ENCODE results near the gene PCK2.

PCK2 gene

DNA sequence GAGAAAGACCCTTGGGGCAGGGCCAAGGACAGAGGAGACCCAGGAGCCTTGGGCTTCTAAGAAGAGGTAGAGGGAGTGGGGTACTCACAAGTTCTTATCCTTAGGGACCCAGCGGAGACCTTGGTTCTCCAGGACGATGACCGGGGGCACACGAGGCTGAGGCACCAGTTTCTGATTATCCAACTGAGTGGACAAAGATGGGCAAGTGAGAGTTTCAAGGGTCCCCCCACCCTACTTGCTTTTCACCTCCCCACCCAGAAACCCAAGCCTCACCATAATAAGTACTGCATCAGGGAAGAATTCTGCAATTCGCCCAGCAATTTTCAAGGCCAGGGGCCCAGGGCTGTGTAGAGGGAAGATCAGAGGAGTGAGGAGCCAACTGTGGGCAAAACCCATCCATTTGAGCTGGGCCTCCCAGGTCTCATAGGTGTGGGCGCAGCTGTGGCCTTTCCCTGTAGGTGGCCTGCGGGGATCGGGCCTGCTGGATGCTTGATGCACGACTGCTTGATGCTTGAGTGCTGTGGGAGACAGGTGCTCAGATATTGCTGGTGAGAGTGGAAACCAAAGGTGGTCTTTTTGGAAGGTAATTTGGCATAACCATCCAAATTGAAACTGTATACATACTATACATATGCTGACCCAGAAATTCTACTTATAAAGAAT lies 45.3 kb downstream of the PCK2 start:
- no peak for ATAC-seq (replicated peaks)
- peaks cover 48% of the 10 kb centered on the region for H3K36me3 Mint-ChIP-seq (ENCODE audit: insufficient read depth)
- peak overlapping the region; percentile 78 to 80 for H3K4me3 Mint-ChIP-seq
- no peaks in the 10 kb centered on the region for H3K9me3 Mint-ChIP-seq
- no peaks in the 10 kb centered on the region for H3K27me3 Mint-ChIP-seq
- no peak for DNase-seq
- peak overlapping the region in 1 of 2 donors; percentile 69 for H3K27ac Mint-ChIP-seq
- H3K4me1 Mint-ChIP-seq (ENCODE audit: low read depth in 2 of 2) = peaks cover 41 to 49% of the 10 kb centered on the region in 2 donors

DNA sequence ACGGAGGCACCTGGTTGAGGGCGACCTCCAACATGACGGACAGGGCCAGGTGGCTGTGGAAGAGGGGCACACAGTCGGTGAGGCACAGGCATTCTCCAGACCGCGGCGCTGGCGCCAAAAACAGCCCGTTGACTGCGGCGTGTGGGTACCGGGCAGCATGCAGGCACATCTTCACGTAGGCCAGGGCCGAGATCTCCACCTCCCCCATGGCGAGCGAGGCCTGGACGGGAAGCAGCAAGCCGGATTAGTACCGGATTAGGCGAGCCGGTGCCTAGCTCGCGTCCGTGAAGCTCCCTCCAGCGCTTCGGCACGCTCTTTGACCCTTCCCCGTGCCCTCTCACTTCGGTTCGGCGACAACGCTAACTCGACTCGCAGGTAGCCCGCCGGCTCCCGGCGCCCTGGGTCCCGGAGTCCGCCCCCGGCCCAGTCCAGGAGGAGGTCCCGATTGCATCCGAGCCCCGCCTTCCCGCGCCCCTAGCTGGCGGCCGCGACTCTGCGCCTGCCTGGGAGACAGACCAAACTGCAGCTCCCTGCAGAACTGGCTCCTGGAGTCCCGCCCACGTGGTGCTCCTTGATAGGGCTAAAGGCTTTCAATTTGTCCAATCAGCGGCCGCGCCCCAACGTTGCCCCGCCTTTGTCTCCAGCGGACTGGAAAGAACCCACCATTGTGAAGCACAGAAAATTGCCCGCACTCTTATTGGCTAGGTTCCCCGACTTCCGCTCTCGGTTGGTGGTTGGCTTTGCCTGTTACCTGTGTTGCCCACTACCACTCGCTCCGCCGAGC lies 47.2 kb downstream of the PCK2 start, which contains the start of gene EMC9:
Gene EMC9, minus strand, starts transcription at position 495 of the 784 bp plus-strand sequence. Its CDS starts 287 bp downstream, at position 208.
- Mint-ChIP-seq H3K4me1 (ENCODE audit: low read depth in 2 of 2) (peaks cover 47 to 53% of the 10 kb centered on the region in 2 donors), H3K36me3 (ENCODE audit: insufficient read depth) (peaks cover 52% of the 10 kb centered on the region), H3K4me3 (peak within 1 kb of the TSS; percentile 78 to 80), H3K9me3 (no peaks in the 10 kb centered on the region), H3K27ac (peak within 1 kb of the TSS; percentile 73 to 81), H3K27me3 (no peaks in the 10 kb centered on the region)
- ATAC-seq (replicated peaks) = peak; percentile 86
- peak; percentile 98 to 99 (median 99) for DNase-seq

DNA sequence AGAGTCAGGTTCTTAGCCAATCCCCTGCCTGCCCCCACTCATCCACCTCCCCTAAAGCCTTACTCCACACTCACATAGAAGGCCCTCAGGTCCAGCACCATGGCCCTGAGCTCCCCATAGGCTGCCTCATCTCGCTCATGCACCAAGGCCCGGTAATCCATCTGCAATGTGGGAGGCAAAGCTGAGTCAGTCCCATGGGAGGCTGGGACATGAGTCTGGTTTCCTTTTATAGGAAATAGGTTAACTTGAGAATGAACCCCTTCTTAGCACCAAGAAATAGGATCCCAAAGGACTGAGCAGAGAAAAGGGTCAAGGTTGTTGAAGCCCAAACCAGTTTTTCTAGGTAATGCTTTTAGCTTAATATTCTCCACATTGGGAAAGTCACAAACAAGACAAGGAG lies 49.4 kb downstream of the PCK2 start:
- Mint-ChIP-seq H3K27me3 (no peaks in the 10 kb centered on the region), H3K9me3 (no peaks in the 10 kb centered on the region), H3K4me3 (peak overlapping the region in 1 of 2 donors; percentile 10), H3K36me3 (ENCODE audit: insufficient read depth) (peaks cover 34% of the 10 kb centered on the region), H3K4me1 (ENCODE audit: low read depth in 2 of 2) (peaks cover 45 to 47% of the 10 kb centered on the region in 2 donors), H3K27ac (no peak overlapping the region)
- DNase-seq = no peak
- ATAC-seq (replicated peaks) = no peak

DNA sequence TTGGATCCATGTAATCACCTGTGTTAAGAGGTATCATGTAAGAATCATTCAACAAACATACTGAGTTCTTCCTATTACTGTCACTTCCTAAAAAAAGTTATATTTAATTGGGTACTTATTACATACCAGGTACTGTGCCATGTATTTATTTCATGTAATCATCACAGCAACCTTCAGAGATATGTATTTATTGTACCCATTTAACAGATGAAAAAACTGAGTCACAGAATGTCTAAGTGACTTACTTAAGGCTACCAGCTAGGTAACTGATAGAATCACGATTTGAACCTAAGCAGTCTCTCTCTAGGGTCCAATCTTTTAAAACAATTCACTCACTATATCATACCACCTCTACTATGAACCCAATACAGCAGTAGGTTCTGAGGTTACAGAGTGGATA lies 50.3 kb downstream of the PCK2 start:
- H3K4me3 Mint-ChIP-seq = no peak overlapping the region
- peak overlapping the region in 1 of 2 donors; percentile 46 for H3K27ac Mint-ChIP-seq
- no peak for ATAC-seq (replicated peaks)
- H3K9me3 Mint-ChIP-seq = no peaks in the 10 kb centered on the region
- no peaks in the 10 kb centered on the region for H3K27me3 Mint-ChIP-seq
- H3K36me3 Mint-ChIP-seq (ENCODE audit: insufficient read depth) = peaks cover 31% of the 10 kb centered on the region
- DNase-seq = no peak
- peaks cover 42 to 48% of the 10 kb centered on the region in 2 donors for H3K4me1 Mint-ChIP-seq (ENCODE audit: low read depth in 2 of 2)

DNA sequence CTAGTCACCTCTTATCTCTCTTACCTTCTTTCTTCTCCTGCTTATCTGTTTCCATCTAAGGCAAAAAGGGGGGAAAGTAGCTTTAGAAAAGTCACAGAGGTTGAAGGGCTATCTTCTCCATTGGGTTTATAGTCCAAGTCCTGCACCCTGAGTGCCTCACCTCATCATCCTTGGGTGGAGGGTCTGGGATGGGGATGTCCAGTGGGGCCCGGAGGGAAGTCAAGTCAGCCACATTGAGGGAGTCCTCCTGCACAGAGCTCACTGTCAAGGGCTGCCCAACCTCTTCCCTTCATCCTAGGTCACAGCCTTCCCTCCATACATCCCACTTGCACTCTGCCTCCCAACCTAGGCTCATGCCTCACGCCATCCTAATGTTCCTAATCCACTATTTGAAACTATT lies 51.1 kb downstream of the PCK2 start:
- Mint-ChIP-seq H3K4me3 (peak overlapping the region; percentile 97 to 98), H3K27me3 (no peaks in the 10 kb centered on the region), H3K36me3 (ENCODE audit: insufficient read depth) (peaks cover 32% of the 10 kb centered on the region), H3K4me1 (ENCODE audit: low read depth in 2 of 2) (peaks cover 43 to 46% of the 10 kb centered on the region in 2 donors), H3K9me3 (no peaks in the 10 kb centered on the region), H3K27ac (peak overlapping the region in 1 of 2 donors; percentile 95)
- DNase-seq (no peak), ATAC-seq (replicated peaks) (no peak)

DNA sequence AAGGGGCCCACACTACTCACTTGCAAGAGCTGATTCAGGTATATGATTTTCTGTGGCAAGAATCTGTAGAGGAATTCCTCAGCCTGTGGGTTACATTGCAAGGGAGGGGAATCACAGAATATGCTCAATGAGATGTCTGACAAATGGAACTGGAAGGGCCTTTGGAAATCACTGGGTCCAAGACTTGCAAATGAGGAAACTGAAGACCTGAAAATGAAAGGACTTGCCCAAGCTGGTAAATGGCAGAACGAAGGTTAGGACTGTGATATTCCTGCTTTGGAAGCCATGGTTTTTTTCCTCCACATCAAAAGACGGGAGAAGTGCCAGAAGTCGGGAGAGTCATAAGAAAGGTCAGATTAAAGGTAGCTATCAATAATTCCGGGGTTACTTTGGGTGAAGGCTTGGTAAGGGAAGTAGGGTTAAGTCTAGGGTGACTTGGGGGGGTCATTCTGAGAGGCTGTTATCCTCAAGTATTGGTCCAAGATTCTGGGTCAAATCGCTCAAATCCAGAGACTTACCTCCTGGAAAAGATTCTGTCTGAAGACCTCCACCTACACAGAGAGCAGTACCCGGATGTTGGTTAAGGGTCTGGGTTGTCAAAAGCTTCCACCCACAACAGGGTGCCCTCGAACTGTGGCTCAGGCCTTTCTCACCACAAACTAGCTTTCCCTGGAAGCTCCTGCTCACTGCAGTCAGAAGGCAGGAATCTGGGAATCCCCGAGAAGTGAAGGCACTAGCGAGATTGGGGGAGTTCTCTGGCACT lies 51.8 kb downstream of the PCK2 start:
- Mint-ChIP-seq H3K36me3 (ENCODE audit: insufficient read depth) (peaks cover 32% of the 10 kb centered on the region), H3K27ac (peak overlapping the region; percentile 89 to 95)

DNA sequence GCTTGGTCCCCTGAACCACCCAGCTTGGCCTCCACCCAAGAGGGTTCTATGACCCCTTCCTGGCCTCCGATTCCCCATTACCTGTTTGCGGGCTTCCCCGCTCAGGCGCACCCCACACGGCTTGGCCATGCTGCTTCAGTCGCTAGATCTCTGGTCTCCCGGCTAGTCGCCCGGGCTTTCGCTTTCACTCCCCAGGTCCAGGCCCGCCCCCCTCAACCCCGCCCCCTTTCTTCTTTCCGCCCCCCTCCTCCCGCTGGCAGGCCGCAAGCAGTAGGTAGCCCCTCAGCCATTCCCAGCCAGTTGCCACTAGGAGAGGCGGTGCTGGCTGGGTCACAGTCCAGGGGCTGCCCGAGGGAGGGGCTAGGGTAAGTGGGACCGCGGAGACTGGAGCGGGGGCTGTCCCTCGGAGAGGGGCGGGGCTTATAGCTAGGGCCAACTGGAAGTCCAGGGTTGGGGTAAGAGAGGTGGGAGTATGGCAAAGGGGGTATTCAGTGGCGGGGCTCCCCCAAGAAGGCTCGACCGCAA lies 52.4 kb downstream of the PCK2 start, which contains the start of gene PSME2:
Gene PSME2, minus strand, starts transcription at position 158 of the 525 bp plus-strand sequence. Its CDS starts 29 bp downstream, at position 129.
- ATAC-seq (replicated peaks) = peak; percentile 55
- DNase-seq = peak; percentile 79 to 84 (median 80)
- Mint-ChIP-seq H3K9me3 (no peaks in the 10 kb centered on the region), H3K4me3 (peak within 1 kb of the TSS; percentile 97 to 98), H3K36me3 (ENCODE audit: insufficient read depth) (peaks cover 35% of the 10 kb centered on the region), H3K4me1 (ENCODE audit: low read depth in 2 of 2) (peaks cover 40 to 42% of the 10 kb centered on the region in 2 donors), H3K27ac (peak within 1 kb of the TSS; percentile 89 to 95), H3K27me3 (no peaks in the 10 kb centered on the region)

More for the DNA sequence above, 51.8 kb downstream of the PCK2 start:
- Mint-ChIP-seq H3K4me1 (ENCODE audit: low read depth in 2 of 2) (peaks cover 41 to 43% of the 10 kb centered on the region in 2 donors), H3K9me3 (no peaks in the 10 kb centered on the region), H3K4me3 (peak overlapping the region; percentile 97 to 98), H3K27me3 (no peaks in the 10 kb centered on the region)
- DNase-seq = no peak
- ATAC-seq (replicated peaks) = no peak

DNA sequence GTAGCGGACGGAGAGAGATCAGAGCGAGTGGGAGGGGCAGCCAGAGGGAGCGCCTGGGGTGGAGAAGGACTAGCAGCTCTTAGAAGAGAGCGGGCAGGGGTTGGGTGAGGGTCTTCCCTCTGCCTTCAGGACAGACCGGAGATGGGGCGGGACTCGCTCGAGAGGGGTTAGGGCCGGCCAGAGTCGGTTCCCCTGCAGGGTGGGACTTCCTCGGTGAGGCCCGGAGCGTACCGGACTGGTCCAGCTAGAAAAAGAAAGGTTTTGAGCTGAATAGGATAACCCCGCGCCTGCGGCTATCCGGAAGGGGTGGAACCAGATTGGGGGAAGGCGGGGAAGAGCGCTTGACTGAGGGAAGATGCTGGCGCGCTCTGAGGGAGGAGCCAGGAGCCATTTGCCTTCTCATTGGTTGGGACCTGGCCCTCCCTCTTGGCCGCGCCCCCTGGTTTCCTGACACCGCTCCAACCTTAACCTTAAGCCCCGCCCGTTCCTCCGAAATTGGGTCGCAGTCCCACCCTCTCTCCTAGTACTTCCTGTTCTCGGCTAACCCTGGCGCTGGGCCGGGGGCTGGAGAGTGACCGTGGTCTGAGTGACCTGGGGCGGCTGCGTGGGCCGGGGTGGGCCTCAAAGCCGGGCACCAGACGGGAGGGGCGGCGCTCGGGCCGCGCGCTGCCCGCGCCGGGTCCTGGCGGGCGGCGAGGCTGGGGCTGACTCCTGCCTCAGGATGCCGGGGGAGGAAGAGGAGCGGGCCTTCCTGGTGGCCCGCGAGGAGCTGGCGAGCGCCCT lies 53.1 kb downstream of the PCK2 start, which contains the start of gene RNF31:
Gene RNF31, plus strand, starts transcription at position 521 of the 783 bp plus-strand sequence. Its CDS starts 201 bp downstream, at position 722.
- no peaks in the 10 kb centered on the region for H3K9me3 Mint-ChIP-seq
- H3K27me3 Mint-ChIP-seq = no peaks in the 10 kb centered on the region
- peaks cover 36% of the 10 kb centered on the region for H3K36me3 Mint-ChIP-seq (ENCODE audit: insufficient read depth)
- H3K4me3 Mint-ChIP-seq = peak within 1 kb of the TSS; percentile 97 to 98
- H3K27ac Mint-ChIP-seq = peak within 1 kb of the TSS; percentile 89 to 95
- ATAC-seq (replicated peaks) = peak; percentile 86
- DNase-seq = peak; percentile 94 to 97 (median 95)
- H3K4me1 Mint-ChIP-seq (ENCODE audit: low read depth in 2 of 2) = peaks cover 37 to 38% of the 10 kb centered on the region in 2 donors

DNA sequence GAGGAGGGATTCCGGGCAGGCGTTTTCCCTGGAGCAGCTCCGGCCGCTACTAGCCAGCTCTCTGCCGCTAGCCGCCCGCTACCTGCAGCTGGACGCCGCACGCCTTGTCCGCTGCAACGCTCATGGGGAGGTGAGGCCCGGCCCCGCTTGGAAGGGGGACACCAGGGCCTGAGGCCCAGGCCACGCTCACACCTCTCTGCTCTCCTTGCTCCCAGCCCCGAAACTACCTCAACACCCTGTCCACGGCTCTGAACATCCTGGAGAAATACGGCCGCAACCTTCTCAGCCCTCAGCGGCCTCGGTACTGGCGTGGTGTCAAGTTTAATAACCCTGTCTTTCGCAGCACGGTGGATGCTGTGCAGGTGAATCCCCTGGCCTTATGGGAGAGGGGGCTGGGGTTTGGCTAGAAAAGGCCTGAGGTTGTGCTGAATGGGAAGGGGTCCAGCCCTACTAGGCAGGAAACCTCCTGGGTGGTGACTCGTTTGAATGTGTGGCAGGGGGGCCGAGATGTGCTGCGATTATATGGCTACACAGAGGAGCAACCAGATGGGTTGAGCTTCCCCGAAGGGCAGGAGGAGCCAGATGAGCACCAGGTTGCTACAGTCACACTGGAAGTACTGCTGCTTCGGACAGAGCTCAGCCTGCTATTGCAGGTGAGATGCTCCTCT lies 53.8 kb downstream of the PCK2 start:
- peaks cover 44% of the 10 kb centered on the region for H3K36me3 Mint-ChIP-seq (ENCODE audit: insufficient read depth)
- peaks cover 34 to 37% of the 10 kb centered on the region in 2 donors for H3K4me1 Mint-ChIP-seq (ENCODE audit: low read depth in 2 of 2)

DNA sequence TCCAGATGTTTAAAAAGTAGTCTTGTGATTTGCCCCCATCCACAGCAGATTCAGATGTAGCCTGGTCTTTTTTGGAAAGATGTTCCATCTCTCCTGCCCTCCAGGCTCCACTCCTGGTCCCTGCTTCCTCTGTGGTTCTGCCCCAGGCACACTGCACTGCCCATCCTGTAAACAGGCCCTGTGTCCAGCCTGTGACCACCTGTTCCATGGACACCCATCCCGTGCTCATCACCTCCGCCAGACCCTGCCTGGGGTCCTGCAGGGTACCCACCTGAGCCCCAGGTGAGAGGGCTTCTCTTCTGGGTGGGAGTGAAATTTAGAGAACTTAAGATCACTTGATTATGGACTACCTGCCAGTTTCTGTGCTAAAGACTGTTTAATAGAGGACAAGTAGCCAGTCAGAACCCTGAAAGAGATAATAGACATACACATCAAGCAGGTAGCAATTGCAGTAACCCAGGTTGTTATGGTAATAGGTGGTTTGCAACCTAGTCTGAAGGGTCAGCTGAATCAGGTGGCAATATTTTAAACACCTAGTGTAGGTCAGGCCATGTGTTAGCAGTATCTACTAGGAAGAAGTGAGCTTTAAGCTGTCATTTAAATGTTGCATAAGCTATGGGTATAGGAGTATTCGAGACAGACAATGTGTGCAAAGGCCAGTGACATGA lies 55.3 kb downstream of the PCK2 start:
- peak overlapping the region; percentile 97 to 98 for H3K4me3 Mint-ChIP-seq
- peaks cover 53% of the 10 kb centered on the region for H3K36me3 Mint-ChIP-seq (ENCODE audit: insufficient read depth)
- no peaks in the 10 kb centered on the region for H3K27me3 Mint-ChIP-seq
- ATAC-seq (replicated peaks) (no peak), DNase-seq (no peak)
- peaks cover 30 to 32% of the 10 kb centered on the region in 2 donors for H3K4me1 Mint-ChIP-seq (ENCODE audit: low read depth in 2 of 2)
- H3K9me3 Mint-ChIP-seq = no peaks in the 10 kb centered on the region
- H3K27ac Mint-ChIP-seq = peak overlapping the region in 1 of 2 donors; percentile 46

More for the DNA sequence above, 53.8 kb downstream of the PCK2 start:
- no peaks in the 10 kb centered on the region for H3K9me3 Mint-ChIP-seq
- H3K27ac Mint-ChIP-seq = peak overlapping the region; percentile 87 to 95
- ATAC-seq (replicated peaks) (no peak), DNase-seq (peak in 1 of 3 experiments; percentile 5)
- no peaks in the 10 kb centered on the region for H3K27me3 Mint-ChIP-seq
- H3K4me3 Mint-ChIP-seq = peak overlapping the region; percentile 97 to 98

DNA sequence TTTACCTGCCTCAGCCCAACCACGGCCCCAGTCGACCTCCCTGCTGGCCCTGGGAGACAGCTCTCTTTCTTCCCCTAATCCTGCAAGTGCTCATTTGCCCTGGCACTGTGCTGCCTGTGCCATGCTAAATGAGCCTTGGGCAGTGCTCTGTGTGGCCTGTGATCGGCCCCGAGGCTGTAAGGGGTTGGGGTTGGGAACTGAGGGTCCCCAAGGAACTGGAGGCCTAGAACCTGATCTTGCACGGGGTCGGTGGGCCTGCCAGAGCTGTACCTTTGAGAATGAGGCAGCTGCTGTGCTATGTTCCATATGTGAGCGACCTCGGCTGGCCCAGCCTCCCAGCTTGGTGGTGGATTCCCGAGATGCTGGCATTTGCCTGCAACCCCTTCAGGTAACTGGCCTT lies 56.0 kb downstream of the PCK2 start:
- Mint-ChIP-seq H3K36me3 (ENCODE audit: insufficient read depth) (peaks cover 54% of the 10 kb centered on the region), H3K9me3 (no peaks in the 10 kb centered on the region), H3K27me3 (no peaks in the 10 kb centered on the region), H3K4me1 (ENCODE audit: low read depth in 2 of 2) (peaks cover 28 to 30% of the 10 kb centered on the region in 2 donors), H3K27ac (no peak overlapping the region), H3K4me3 (no peak overlapping the region)
- no peak for DNase-seq
- no peak for ATAC-seq (replicated peaks)
